Measurements from ENCODE around the gene CLEC4F.

Gene CLEC4F

DNA sequence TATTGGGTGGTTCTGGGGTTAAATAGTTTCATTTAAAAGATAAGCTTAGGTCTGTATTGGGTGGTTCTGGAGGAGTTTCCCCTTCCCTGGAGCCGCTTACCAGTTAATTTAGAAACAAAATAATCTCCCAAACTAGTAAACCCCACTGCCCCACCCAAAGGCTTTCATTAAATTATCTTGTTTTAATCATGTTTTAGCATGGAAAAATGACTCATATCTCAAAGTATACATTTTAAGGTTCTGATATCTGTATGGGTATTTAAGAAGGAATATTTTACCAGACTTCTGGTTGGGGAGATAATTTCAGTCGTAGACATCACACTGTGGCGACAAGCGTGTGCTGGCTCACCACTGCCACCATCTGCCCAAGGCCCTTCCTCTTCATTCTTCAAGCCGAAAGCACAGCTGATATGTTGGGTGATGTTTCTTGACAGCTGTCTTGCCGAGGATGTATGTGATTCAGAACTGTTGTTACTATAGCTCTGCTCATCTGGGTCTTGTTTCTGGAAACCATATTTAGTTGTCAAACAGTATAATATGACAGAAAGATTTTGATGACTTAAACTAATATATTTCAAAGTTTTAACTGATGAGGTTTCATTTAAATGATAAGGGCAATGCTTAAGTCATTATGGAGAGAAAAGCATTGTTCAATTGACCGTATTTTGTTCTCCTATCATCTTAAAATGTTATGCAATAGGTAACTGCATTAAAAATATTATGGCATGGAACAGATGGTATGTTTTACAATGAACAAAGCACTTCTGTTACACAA, 35.1 kb downstream of the CLEC4F start:
- DNase-seq (ENCODE audit: low read depth): no peak

DNA sequence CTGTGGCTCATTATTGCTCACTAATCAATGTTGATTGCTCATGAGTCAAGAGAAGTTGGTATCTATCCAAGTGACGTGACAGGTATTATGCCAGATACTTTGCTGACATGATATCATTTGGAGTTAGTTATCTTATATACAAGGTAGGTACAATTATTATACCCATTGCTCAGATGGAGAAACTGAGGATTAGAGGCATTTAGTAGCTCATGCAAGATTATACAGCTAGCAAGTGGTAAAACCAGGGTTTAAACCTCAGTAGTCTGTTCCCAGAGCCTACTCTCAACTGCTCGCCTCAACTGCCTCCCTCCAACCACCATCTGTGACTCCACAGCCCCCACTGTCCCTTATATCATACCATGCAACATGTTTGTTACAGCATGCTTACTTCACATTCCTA, 36.1 kb downstream of the CLEC4F start:
- DNase-seq (ENCODE audit: low read depth): no peak

DNA sequence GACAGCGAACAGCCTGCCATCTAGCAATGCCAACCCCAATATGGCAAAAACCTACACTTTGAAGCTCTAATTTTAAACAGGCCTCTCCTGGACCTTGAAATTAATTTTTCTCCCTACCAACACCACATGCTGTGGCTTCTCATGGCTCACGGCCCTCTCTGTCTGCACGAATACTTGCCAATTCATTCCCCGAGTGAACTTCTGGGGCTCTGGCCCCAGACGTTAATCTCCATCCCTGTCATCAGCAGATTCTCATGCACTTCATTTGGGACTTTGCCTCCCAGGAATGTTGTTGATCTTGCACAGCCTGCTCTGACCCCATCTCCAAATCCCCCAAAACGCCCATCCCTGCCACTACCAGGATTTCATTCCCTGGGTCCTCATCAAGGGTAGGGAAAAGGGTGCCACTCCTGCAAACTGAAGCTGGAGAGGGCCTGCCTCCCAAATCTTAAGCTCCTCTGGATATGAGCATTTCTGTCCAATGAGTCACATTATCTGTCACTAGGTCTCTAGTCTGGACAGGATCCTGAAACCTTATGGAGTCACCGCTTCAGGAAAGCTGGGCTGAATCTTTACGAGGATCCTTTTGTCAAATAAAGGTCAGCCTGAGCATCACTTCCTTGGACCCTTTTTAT, 40.4 kb downstream of the CLEC4F start:
- DNase-seq (ENCODE audit: low read depth): no peak

DNA sequence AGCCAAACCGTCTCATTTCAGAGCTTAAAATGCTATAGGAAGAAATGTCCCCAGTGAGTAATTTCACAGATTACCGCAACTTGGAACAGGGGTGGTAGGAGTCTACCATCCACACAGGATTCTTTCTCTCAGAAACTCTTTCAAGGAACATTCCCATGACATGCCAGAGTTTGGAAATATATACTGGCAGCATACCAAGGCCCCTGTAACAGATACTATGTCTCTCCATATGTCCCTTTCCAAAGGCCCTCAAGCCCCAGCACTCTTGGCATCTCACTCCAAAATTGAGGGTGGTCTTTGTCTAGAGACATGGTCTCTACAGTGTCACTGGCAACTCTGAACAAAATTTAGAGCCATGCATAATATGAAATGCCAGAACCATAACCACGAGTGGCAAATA, 40.9 kb downstream of the CLEC4F start:
- no peak for DNase-seq (ENCODE audit: low read depth)

DNA sequence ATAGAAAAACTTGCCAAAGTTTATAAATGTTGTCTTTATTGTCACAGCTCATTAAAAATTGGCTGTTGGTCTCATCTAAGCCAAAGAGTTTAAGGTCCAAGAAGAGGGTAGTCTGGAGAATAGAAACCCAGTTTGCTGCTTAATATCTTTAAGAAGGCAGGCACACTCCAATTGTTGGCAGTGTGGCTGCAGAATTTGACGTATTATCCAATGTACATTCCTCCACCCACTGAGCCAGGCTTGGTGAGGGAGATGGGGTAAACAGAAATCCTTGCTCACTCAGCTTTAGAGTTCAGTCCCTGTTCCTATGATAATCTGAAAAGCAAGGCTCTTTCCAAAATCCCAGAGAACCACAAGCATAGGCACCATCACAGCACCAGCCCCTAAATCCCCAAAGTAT, 41.7 kb downstream of the CLEC4F start:
- DNase-seq (ENCODE audit: low read depth): no peak

DNA sequence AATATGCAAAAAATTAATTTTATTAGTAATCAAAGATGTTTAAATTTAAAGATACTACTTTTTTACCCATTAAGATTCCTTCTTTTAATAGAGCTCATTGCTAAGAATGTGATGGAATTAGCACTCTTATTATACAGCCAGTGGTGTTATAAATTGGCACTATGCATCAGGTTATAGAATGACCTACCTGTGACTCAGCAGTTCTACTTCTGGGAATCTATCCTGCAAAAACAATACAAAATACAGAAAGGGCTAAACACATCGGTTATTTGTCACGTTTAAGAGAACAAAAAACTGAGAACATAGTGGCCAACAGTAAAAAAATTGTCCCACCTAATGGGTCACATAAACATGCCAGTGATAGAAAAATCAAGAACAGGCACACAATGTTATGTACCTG, 42.9 kb downstream of the CLEC4F start:
- DNase-seq (ENCODE audit: low read depth): no peak

DNA sequence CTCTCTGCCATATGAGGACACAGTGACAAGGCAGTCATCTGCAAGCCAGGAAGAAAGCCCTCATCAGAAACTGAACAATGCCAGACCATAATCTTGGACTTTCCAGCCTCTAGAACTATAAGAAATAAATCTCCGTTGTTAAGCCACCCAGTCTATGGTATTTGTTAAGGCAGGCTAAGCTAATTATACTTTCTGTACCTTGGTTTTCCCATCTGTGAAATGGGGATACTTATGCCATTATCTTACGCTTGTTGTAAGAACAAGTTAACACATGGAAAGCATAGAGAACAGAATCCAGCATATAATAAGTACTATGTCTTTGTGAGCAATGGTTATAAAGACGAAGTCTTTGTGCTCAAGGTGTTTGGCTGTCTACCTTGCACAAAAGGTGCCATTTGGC, 44.1 kb downstream of the CLEC4F start:
- DNase-seq (ENCODE audit: low read depth): no peak

DNA sequence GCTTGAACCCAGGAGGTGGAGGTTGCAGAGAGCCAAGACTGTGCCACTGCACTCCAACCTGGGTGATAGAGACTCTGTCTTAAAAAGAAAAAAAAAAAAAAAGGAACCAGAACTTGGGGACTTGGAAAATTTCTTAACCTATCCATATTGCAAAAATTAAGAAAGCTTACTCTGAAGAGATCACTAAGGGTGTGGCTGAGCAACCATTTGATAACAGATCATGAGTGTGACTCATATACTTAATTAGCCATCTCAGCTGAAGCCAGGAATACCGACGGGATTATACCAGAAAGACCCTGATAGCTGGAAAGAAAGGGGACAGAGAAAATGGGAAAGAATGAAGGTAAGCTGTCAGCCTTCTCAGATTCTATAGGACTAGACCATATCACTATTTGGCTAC, 45.3 kb downstream of the CLEC4F start:
- DNase-seq (ENCODE audit: low read depth): no peak

DNA sequence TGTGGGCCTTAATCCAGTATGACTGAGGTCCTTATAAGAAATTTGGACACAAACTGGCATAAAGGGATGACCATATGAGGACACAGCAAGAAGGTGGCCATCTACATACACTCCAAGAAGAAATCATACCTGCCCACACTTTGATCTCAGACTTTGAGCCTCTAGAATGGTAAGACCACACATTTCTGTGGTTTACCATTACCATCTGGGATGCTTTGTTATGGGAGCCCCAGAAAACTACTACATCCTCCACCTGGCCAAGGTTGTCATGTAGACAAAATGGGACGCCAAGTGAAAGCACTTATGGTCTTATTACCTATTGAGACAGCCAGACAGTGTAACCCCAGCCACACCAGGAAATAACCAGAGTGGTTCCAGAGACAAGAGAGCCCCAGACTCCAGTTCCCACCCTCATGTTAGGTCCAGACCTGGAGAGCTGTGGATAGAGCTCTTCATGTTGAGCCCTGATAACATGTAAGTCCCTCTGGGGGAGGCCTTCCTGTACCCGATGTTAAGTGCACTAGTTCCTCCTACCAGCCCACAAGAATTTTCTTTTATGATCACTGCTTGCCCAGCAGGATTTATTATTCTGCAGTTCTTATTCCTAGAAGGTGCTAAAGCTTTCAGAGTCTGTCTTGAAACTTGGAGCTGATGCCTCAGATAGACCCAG, 47.8 kb downstream of the CLEC4F start:
- DNase-seq (ENCODE audit: low read depth): no peak

DNA sequence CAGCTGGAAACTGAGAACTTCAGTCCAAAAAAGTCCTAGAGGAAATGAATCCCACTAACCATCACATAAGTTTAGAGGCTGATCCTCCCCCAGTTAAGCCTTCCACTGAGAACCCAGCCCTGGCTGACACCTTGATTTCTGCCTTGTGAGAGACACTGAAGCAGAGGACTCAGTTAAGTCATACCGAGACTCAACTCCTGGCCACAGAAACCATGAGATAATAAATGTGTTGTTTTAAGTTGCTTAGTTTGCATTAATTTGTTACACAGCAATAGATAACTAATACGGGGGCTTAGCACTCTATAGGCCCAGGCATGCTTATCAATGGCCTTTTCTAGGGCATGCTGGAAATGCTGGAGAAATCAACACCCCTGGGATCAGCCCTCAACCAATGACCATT, 49.0 kb downstream of the CLEC4F start:
- DNase-seq (ENCODE audit: low read depth): no peak

DNA sequence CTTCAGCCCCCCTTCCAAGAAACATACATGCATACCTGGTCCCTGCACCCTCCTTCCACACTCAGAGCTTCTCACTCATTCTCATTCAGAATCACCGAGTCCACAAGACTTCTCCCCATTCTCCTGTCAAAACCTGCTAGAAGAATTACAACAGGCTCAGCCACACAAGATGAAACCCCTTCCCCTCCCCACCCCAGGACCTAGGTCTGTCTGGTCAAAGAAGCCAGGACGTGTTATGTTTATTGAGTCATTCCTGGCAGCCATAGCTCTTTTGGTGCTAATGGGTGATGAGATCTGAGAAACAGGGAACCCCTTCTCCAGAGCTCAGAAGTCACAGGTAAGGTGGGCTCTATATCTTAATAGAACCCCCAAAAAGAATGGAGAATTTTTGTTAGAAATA, 50.9 kb downstream of the CLEC4F start:
- DNase-seq (ENCODE audit: low read depth): no peak

DNA sequence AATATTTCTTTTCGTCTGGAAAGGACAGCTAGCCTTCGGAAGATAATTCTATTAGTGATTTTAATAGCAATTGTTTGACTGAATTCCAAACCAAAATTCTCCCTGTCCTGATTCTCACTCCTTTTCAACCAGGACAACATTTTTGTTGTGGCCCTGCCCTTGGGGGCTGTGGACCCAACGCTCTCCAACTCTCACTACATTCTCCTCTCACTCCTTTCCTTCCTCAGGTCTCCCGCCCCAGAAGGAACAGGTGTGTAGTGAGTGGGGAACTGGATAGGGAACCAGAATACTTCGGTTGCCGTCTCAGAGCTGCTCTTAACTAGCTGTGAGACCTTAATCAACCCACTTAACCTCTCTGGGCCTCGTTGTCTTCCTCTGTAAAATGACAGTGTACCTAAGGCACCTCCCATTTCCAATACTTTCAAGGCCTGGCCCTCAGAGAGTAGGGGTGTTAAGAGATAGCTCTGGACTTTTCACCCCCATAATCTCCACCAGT, 51.8 kb downstream of the CLEC4F start:
- DNase-seq (ENCODE audit: low read depth): no peak

DNA sequence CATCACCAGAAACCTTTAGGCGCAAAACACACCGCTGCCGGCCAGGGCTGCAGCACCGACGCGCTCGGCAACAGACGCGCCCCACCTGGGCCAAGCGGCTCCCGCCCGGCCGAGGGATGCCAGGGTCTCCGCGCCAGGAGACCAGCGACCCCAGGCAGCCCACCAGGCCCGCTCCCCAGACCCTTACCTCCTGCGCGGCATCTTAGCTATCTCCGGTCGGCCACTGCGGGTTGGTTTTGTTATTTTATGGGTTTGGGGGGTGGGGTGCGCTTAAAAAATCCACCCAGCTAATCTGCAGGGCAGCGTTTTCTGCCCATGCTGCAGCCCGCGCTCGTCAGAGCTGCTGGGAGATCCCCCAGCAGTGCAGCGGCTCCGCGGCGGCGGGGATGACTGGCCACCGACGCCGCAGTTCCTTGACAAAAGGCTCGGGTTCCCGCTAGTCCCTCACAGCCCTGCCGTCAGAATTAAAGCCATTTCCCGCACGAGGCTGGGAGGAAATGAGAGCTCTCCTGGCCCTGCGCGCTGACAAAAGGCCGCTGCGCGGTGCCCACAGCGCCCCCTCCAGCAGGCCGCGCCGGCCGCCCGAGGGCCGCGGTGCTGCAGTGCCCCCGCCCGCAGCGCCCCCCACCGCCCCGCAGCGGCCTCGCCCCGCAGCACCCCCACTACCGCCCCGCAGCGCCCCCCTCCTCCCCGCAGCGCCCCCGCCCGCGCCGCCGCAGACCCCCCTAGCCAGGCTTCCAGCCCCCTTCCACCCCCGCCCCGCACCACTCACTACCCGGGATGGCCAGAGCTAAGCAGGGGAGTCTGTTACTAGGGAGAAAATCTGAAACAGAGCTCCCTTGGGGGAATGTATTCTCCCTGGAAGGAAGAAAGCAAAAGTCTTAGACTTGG, 52.5 kb downstream of the CLEC4F start, which contains the start of gene ADD2:
Gene ADD2, minus strand, starts transcription at position 502 of the 891 bp plus-strand sequence. CDS start 61,792 bp downstream, outside the sequence.
- DNase-seq (ENCODE audit: low read depth): no peak

DNA sequence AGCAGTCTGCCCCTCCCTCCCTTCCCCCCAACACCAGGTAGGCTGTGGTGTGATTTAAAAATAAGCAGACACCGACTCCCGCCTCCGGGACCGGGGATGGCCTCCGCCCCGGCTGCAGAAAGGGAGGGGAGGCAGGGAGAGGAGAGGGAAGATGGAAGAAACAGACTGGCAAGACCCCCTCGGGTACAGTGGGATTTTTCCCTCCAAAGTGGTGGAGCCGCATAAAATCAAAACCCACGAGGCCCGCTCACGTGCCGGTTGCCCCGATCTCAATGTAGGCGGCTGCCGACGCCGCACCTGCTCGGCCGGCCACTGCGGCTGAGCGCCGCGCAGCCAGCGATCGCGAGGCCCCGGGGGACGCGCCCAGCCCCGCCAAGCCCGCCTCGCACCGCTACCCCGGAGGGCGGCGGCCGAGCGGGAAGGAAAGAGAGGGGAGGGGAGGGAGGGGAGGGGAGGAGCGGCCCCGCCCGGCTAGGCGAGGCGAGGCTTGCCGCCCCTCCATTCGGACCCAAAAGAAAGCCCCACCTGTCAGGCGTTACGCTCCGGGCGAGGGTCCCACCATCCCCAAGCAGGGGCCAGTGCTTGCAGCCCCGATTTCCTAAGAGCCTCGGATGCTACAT, 53.2 kb downstream of the CLEC4F start:
- no peak for DNase-seq (ENCODE audit: low read depth)

DNA sequence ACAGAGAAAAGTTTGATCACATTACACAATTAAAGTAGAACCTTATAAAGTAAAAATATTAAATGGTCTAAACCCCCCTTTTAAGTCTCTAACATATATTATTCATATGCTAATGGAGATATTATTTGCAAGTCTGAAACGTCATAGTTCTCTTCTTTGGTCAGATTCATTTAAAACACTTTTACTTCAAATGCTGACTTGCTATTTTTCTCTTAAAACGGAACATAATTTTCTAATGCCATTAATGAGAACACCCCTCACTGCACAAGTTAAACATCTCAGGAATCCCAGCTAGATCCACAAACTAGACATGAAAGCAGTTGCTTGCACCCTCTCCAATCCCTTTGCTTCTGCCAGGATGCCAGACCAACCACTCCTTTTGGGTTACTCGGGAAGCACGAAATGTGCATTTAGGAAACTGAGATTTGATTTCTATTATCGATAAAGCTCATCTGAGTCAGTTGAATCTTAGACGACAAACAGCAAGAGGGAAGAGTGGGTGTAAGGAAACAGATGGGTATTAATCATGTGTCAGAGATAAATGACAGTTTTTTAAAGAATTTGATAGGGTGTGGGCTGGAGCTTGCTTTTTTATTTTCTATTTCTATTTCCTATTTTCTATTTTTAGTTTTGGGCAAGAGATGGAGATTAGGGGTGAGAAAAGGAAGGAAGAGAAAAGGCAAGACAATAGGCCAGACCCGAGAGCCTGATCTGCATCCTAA, 53.9 kb downstream of the CLEC4F start:
- DNase-seq (ENCODE audit: low read depth): no peak

DNA sequence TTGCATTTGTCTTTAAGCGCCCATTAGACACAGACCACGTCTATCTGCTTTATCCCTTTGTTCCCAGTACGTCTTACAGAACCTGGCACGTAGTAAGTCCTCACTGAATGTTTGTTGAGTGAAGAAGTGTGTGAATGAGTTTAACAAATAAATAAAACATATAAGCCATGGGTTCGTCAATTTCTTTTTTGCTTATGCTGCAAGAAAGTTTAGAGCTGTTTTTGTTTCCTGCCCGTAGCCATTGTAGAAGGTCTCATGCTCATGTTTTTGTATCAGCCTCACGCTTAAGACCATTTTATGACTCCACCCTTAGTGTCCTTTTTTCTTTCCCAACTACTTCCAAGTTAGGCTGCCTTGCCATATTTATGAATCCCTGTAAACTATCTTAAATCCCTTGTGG, 54.9 kb downstream of the CLEC4F start:
- no peak for DNase-seq (ENCODE audit: low read depth)

DNA sequence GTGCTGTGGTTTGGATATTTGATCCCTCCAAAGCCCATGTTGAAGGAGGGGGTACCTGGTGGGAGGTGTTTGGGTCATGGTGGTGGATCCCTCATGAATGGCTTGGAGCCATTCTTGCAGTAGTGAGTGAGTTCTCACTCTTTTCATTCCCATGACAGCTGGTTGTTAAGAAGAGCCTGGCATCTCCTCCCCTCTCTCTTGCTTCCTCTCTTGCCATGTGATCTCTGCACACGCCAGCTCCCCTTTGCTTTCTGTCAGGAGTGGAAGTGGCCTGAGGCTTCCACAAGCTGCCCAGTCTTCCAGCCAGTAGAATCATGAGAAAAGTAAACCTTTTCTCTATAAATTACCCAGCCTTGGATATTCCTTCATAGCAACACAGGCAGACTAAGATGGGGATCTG, 61.0 kb downstream of the CLEC4F start:
- DNase-seq (ENCODE audit: low read depth): no peak
